Fibroblast of skin of right biceps (primary cell): Measurements from ENCODE around the gene COL9A2.

Source experiments
- DNase-seq: peaks from one replicate; pipeline ENCODE4 v3.0.0-alpha.2; 2013

The COL9A2 gene

DNA sequence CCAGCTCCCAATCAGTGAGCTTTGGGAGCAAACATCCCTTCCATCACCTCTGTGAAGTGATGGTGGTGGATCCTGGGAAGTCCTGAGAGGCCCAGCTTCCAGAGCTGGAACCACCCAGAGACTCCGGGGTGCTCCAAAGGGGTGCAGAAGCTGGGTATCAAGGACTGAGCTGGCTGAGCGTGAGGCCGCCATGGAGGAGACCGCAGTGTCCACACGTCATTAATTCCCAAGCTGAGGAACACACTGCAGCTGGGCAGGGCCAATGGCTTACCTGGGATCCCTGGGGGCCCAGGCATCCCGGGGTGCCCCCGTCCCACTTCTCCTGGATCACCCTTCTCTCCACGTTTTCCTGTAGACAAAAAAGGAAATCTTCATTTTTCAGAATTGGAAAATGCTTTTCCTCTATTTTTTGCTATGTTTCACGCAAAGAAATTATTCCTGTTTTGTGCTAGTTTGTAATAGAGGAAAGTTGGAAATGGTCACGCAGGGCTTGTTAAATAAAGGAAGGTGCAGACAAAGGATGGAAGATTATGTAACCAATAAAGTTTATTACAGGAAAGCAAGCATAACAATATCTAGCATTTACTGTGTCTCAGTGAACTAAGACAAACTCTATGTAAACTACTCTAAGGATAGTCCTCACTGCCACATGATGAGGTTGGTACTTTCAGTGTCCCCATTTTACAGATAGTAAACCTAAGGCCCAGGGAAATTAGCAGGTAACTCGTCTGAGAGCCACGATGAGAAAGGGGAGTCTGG lies 15.4 kb downstream of the COL9A2 start:
- no peak for DNase-seq

DNA sequence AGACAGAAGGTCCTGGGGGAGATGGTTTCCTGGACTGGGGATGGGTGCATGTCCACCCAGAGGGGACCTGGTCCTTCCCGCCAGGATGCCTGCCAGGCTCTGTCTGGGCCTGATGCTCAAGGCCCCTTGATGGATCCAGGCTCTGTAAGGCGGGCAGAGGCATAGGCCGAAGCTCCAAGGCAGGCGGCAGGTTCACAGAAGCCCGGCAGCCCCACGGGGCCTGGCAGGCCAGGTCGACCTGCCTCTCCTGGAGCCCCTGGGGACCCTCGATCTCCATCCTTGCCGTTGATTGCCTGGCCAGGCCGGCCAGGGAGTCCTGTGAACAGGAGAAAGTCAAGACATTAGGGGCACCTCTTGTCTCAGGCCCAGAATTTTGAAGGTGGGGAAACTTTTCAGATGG lies 16.0 kb downstream of the COL9A2 start:
- DNase-seq, result no peak

DNA sequence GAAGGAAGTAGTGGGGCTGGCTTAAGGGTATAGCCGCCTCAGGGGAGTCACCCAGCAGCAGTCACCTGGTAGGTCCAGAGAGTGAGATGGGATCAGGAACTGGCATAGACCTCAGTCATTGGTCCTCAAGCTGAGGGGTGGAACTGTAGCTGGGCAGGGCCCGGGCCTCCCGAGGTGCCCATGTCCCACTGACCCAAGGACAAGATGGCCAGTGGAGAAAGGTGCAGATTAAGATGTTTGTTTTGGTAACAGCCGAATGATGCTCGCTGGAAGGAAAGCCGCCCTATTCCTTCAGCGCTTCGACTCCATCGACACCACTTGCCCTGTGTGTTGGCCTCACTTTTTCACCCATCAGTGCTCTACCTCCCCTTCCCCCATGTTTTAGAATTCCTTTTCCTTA lies 16.4 kb downstream of the COL9A2 start:
- no peak for DNase-seq

DNA sequence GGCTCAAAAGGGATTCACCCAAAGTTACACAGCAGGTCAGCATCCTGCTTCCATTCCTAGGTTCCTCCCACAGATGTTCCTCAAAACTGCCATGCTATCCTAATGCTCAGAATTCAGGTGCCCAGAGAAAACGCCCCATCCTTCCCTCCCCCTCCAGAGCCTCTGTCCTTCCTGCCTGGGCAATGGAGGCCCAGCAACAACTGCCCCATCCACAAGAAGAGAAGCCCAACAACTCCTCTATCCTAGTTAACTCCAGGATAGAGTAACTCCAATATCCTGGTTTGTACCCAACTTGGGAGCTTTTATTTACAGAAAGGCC lies 16.9 kb downstream of the COL9A2 start:
- no peak for DNase-seq

DNA sequence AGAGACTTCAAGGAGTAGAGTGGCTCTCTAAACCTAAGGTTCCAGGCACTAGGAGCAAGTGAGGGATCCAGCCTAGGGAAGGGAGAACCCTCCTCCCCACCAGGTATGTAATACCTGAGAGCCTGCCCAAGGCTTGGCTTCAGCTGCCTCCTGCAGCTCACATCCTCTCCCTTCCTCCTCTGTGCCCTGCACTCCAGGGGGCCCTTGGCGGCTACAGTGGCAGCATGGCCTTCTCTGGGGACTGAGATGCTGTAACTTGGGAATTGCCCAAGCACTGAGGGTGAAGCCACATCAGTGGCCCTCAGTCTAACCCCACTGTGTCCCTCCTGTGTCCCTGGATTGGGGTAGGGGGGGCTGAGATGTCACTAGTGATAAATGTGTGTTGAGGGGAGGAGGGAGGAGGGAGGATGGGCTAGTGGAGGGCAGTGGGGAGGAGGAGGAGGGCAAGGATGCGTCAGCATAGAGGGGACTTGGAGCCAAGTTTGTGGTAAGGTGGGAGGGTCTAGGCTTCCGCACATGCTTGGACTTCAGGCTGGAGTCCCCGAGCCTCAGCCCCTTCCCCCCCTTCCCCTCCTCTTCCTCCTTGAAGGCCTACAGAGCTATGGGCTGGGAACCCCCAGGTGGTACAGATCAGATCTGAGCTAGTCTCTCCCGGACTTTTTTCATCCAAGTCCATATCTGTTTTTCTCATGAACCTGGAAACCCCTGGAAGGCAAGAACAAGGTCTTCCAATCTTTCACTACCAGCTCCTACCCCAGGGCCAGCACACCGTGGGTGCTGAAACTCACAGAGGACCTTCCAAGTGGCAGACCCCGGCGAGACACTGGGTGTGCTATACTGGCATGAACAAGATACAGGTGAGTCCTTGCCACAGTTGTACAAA lies 17.5 kb downstream of the COL9A2 start:
- DNase-seq, result peak; percentile 55

- DNase-seq, result no peak
These were observed 25.8 kb downstream of the COL9A2 start for GRCh38 chr1:40291293-40291692.

- DNase-seq, result no peak
These were observed 35.2 kb downstream of the COL9A2 start for GRCh38 chr1:40281853-40282252.

DNA sequence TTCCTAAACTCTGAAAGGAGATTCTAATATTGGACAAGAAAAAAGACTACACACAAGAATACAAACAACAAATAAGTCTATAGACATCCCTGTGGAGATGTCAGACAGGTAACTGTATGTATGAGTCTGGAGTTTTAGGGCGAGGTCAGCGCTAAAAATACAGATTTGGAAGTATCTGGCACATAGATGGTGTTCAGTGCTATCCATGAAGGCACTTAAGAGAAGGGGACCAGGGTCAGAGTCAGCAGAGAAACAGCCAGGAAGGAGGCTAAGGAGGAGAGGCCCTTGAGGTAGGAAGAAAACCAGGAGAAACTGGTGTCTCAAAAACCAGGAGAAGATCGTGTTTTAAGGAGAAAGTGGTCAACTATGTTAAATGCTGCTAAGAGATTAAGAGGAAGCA lies 41.0 kb downstream of the COL9A2 start:
- DNase-seq, result no peak

DNA sequence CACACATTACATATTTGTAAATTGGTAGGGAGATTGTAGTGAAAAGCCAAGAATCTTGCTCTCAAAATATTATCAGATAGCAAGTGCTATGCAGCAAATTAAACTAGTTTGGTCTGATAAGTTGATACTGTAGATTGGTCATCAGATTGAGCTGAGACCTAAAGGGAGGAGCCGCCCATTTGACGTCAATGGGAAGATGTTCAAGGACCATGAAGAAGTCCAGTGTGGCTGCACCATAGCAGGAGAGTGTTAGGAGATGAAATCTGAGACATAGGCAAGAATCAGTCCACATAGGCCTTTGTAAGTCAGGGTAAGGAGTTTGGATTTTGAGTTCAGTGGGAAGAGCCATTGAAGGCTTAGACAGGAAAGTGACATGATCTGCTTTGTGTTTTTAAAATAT lies 42.8 kb downstream of the COL9A2 start:
- DNase-seq, result no peak

- no peak for DNase-seq
These were observed 43.4 kb downstream of the COL9A2 start for GRCh38 chr1:40273547-40274166.

GRCh38 chr1:40272653-40273213 lies 44.4 kb downstream of the COL9A2 start:
- DNase-seq, result no peak

DNA sequence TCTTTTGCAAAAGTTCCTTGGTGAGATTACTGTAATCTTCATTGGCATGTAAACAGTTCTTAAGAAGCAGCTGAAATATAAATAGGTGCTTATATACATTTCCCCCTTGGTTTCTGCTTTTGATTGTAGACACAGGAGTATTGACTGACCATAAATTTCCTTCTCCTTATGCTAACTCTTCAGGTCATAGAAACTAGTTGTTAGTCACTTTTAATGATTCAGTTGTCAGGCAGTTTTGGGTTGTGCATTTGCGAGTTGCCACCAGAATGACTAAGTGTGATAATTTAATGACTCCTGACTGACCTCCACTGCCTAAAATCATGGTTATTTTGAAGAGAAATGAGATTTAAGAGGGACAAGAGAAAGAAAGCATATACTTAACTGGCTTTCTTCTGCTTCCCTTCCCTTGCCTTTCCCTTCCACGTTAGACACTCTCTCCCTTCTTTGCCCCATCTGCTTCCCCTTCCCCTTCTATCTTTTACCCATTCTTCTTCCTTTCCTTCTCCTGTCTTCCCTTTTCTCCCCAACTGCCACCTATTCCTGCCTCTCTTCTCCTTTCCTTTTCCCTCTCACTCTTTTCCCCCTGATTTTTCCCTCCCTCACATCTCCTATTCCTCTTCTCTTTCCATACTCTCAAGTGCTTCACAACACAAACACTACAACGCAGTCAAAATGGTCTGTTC lies 46.8 kb downstream of the COL9A2 start:
- peak; percentile 67 for DNase-seq

DNA sequence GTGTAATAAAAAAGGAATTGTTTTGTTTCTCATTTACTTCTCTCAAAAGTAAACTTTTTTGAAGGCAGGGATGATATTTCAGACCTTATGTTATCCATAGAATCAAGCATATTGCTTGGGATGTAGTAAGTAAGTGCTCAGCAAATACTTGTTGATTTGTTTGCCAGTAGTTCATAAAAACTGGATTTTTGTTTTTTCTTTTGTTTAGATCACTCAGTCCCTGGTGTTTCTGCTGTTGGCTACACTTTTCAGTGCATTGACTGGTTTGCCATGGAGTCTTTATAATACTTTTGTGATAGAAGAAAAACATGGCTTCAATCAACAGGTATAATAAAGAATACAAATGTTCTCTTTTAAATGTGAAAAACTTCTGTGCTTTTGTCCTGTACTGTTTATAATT lies 48.9 kb downstream of the COL9A2 start:
- DNase-seq, result no peak

GRCh38 chr1:40267767-40268187 lies 49.3 kb downstream of the COL9A2 start:
- DNase-seq, result peak; percentile 95

- no peak for DNase-seq
These were observed 50.1 kb downstream of the COL9A2 start for GRCh38 chr1:40266786-40267535.

DNA sequence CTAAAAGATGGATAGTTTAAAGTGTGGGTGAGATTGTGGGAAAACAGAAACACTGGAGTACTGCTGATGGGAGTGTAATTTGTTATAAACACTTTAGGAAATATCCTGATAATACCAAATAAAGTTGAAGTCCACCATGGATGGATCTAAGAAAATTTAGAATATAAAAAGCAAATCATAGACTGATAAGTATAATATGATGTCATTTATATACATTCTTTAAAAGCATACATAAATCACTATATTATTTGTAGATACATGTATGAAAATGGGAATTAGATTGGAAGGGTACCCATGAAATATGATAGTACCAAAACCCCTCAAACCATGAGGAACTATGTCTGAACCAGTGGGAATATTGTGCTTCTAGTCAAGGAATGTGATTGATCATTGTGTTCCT lies 51.2 kb downstream of the COL9A2 start:
- no peak for DNase-seq

GRCh38 chr1:40265298-40265697 lies 51.8 kb downstream of the COL9A2 start:
- DNase-seq, result no peak

DNA sequence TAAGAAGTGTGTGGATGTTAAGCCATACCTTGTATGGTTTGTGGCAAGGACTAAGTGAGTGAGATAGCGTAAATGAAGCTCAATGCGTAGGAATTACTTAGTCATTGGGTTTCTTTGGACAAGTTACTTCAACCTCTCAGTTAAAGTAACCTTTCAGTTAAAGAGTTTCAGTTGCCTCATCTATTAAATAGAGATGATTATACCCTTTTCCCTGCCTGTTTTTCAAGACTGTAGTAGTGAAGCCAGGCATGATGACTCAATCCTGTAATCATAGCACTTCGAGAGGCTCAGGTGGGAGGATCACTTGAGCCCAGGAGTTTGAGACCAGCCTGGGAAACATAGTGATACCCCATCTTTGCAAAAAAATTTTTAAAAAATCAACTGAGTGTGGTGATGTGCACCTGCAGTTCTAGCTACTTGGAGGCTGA lies 52.7 kb downstream of the COL9A2 start:
- no peak for DNase-seq

DNA sequence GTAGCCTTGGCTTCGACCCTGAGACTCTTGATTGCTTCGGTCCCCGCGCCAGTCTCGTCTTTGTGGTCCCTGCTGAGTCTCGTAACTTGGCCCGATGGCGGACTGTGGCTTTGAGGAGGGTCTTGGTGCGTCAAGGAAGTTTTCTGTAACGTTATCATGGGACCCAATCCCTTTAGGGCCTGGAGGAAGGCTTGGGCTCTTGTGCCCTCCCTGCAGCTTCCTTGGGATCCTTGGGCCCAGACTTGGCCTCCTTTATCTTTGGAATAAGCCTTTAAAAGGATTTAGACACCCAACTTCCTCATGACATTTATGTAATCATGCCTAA lies 58.7 kb downstream of the COL9A2 start:
- no peak for DNase-seq

- peak; percentile 99 for DNase-seq
These were observed 59.2 kb downstream of the COL9A2 start, which contains the start of gene ZMPSTE24 for GRCh38 chr1:40257688-40258444. TSS of gene ZMPSTE24 (plus strand) at chr1:40258236. CDS start at chr1:40258272, 36 bp downstream.

DNA sequence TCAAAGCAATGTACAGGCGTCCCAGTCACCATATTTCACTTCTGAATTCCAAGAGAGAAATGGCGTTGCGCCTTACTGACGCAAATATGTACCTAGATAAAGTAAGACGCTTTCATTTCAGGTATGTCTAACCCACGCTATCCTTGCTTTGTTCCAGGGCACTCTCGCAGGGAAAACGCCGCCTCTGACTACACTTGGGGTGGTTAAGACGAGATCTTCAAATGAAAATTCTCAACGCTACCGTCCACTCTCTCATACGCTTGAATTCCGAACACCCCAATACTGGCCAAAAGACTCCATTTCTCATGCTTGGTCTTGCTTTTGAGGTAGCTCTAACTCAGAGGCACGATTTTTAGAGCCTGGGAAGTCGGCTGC lies 59.8 kb downstream of the COL9A2 start:
- no peak for DNase-seq
